Loucy (cell line): Measurements from ENCODE around the gene KRT76.

Source experiments
- CTCF ChIP-seq: fragments of 200-600 bp; sonication (generic); conservative IDR thresholded peaks from 2 replicates; pipeline ENCODE4 v1.5.1; 2014; ENCODE audit warnings: mild to moderate bottlenecking, antibody characterized with exemption, low read length
- EZH2phosphoT487 ChIP-seq: fragments of 200-600 bp; IDR thresholded peaks from 2 replicates; pipeline ENCODE4 v1.6.1; 2018; ENCODE audit warnings: antibody characterized with exemption, mild to moderate bottlenecking, moderate library complexity, borderline replicate concordance

- no peak for TF ChIP-seq CTCF
- TF ChIP-seq EZH2phosphoT487 = no peak
These were observed 31.5 kb upstream of the KRT76 start for GRCh38 chr12:52808573-52809160.
